ENCODE data around the gene PORCN. TPM values are rescaled to one million over a fixed set of nuclear protein-coding genes. Genes with fewer than 3 reads are reported as not detected.

PORCN gene
- total RNA-seq, 1 donor = 13.6 TPM

- Histone ChIP-seq H3K27me3 (ENCODE audit: insufficient read depth, low read length) (no peaks in the 10 kb centered on the region), H3K9me3 (ENCODE audit: low read depth, low read length) (no peaks in the 10 kb centered on the region), H3K4me3 (ENCODE audit: low read length) (no peak overlapping the region), H3K4me1 (ENCODE audit: insufficient read depth, low read length) (peaks cover 35% of the 10 kb centered on the region)
Observed at GRCh38 chrX:48472851-48473703, 35.7 kb upstream of the PORCN start.

GRCh38 chrX:48473704-48473990 is 35.1 kb upstream of the PORCN start:
- H3K4me1 ChIP-seq (ENCODE audit: insufficient read depth, low read length) = peaks cover 32% of the 10 kb centered on the region
- no peak overlapping the region for H3K4me3 ChIP-seq (ENCODE audit: low read length)
- H3K27me3 ChIP-seq (ENCODE audit: insufficient read depth, low read length) = no peaks in the 10 kb centered on the region
- no peaks in the 10 kb centered on the region for H3K9me3 ChIP-seq (ENCODE audit: low read depth, low read length)

- Histone ChIP-seq H3K4me1 (ENCODE audit: insufficient read depth, low read length) (peaks cover 27% of the 10 kb centered on the region), H3K9me3 (ENCODE audit: low read depth, low read length) (no peaks in the 10 kb centered on the region), H3K27me3 (ENCODE audit: insufficient read depth, low read length) (no peaks in the 10 kb centered on the region), H3K4me3 (ENCODE audit: low read length) (no peak overlapping the region)
Observed at GRCh38 chrX:48474127-48474526, 34.7 kb upstream of the PORCN start.

GRCh38 chrX:48474581-48474980 is 34.2 kb upstream of the PORCN start:
- Histone ChIP-seq H3K27me3 (ENCODE audit: insufficient read depth, low read length) (no peaks in the 10 kb centered on the region), H3K4me1 (ENCODE audit: insufficient read depth, low read length) (peaks cover 22% of the 10 kb centered on the region), H3K9me3 (ENCODE audit: low read depth, low read length) (no peaks in the 10 kb centered on the region), H3K4me3 (ENCODE audit: low read length) (no peak overlapping the region)

GRCh38 chrX:48475296-48475695 is 33.5 kb upstream of the PORCN start:
- no peaks in the 10 kb centered on the region for H3K9me3 ChIP-seq (ENCODE audit: low read depth, low read length)
- H3K4me3 ChIP-seq (ENCODE audit: low read length) = peak overlapping the region; percentile 65
- no peaks in the 10 kb centered on the region for H3K27me3 ChIP-seq (ENCODE audit: insufficient read depth, low read length)

GRCh38 chrX:48475774-48476577 is 32.8 kb upstream of the PORCN start, which contains the start of gene FTSJ1:
Gene FTSJ1, plus strand, starts transcription at chrX:48476199. Its CDS starts 1,849 bp downstream, at chrX:48478048.
- Histone ChIP-seq H3K4me1 (ENCODE audit: insufficient read depth, low read length) (peaks cover 20% of the 10 kb centered on the region), H3K27me3 (ENCODE audit: insufficient read depth, low read length) (no peaks in the 10 kb centered on the region), H3K9me3 (ENCODE audit: low read depth, low read length) (no peaks in the 10 kb centered on the region), H3K4me3 (ENCODE audit: low read length) (peak within 1 kb of the TSS; percentile 65)

More at GRCh38 chrX:48475296-48475695, 33.5 kb upstream of the PORCN start:
- H3K4me1 ChIP-seq (ENCODE audit: insufficient read depth, low read length) = peaks cover 20% of the 10 kb centered on the region

GRCh38 chrX:48476919-48477318 is 31.9 kb upstream of the PORCN start:
- H3K27me3 ChIP-seq (ENCODE audit: insufficient read depth, low read length) = no peaks in the 10 kb centered on the region
- peaks cover 20% of the 10 kb centered on the region for H3K4me1 ChIP-seq (ENCODE audit: insufficient read depth, low read length)
- H3K9me3 ChIP-seq (ENCODE audit: low read depth, low read length) = no peaks in the 10 kb centered on the region
- peak overlapping the region; percentile 65 for H3K4me3 ChIP-seq (ENCODE audit: low read length)

GRCh38 chrX:48477960-48478755 is 30.6 kb upstream of the PORCN start:
- Histone ChIP-seq H3K4me3 (ENCODE audit: low read length) (no peak overlapping the region), H3K4me1 (ENCODE audit: insufficient read depth, low read length) (peaks cover 20% of the 10 kb centered on the region), H3K9me3 (ENCODE audit: low read depth, low read length) (no peaks in the 10 kb centered on the region), H3K27me3 (ENCODE audit: insufficient read depth, low read length) (no peaks in the 10 kb centered on the region)

- Histone ChIP-seq H3K27me3 (ENCODE audit: insufficient read depth, low read length) (no peaks in the 10 kb centered on the region), H3K9me3 (ENCODE audit: low read depth, low read length) (no peaks in the 10 kb centered on the region), H3K4me3 (ENCODE audit: low read length) (no peak overlapping the region), H3K4me1 (ENCODE audit: insufficient read depth, low read length) (peaks cover 20% of the 10 kb centered on the region)
Observed at GRCh38 chrX:48478806-48479205, 30.0 kb upstream of the PORCN start.

- no peaks in the 10 kb centered on the region for H3K27me3 ChIP-seq (ENCODE audit: insufficient read depth, low read length)
- no peak overlapping the region for H3K4me3 ChIP-seq (ENCODE audit: low read length)
- no peaks in the 10 kb centered on the region for H3K9me3 ChIP-seq (ENCODE audit: low read depth, low read length)
- peaks cover 14% of the 10 kb centered on the region for H3K4me1 ChIP-seq (ENCODE audit: insufficient read depth, low read length)
Observed at GRCh38 chrX:48480142-48480541, 28.6 kb upstream of the PORCN start.

- H3K27me3 ChIP-seq (ENCODE audit: insufficient read depth, low read length) = no peaks in the 10 kb centered on the region
- peaks cover 14% of the 10 kb centered on the region for H3K4me1 ChIP-seq (ENCODE audit: insufficient read depth, low read length)
- no peak overlapping the region for H3K4me3 ChIP-seq (ENCODE audit: low read length)
- H3K9me3 ChIP-seq (ENCODE audit: low read depth, low read length) = no peaks in the 10 kb centered on the region
Observed at GRCh38 chrX:48480583-48480982, 28.2 kb upstream of the PORCN start.

GRCh38 chrX:48482526-48482925 is 26.3 kb upstream of the PORCN start:
- Histone ChIP-seq H3K27me3 (ENCODE audit: insufficient read depth, low read length) (no peaks in the 10 kb centered on the region), H3K4me3 (ENCODE audit: low read length) (no peak overlapping the region), H3K9me3 (ENCODE audit: low read depth, low read length) (no peaks in the 10 kb centered on the region), H3K4me1 (ENCODE audit: insufficient read depth, low read length) (peaks cover 5% of the 10 kb centered on the region)

- Histone ChIP-seq H3K27me3 (ENCODE audit: insufficient read depth, low read length) (no peaks in the 10 kb centered on the region), H3K4me1 (ENCODE audit: insufficient read depth, low read length) (peaks cover 4% of the 10 kb centered on the region), H3K4me3 (ENCODE audit: low read length) (no peak overlapping the region), H3K9me3 (ENCODE audit: low read depth, low read length) (no peaks in the 10 kb centered on the region)
Observed at GRCh38 chrX:48487362-48487798, 21.4 kb upstream of the PORCN start.

- H3K4me3 ChIP-seq (ENCODE audit: low read length) = no peak overlapping the region
- H3K9me3 ChIP-seq (ENCODE audit: low read depth, low read length) = no peaks in the 10 kb centered on the region
- H3K4me1 ChIP-seq (ENCODE audit: insufficient read depth, low read length) = peaks cover 4% of the 10 kb centered on the region
- H3K27me3 ChIP-seq (ENCODE audit: insufficient read depth, low read length) = no peaks in the 10 kb centered on the region
Observed at GRCh38 chrX:48488034-48488433, 20.8 kb upstream of the PORCN start.

- Histone ChIP-seq H3K4me3 (ENCODE audit: low read length) (no peak overlapping the region), H3K4me1 (ENCODE audit: insufficient read depth, low read length) (peaks cover 4% of the 10 kb centered on the region), H3K27me3 (ENCODE audit: insufficient read depth, low read length) (no peaks in the 10 kb centered on the region), H3K9me3 (ENCODE audit: low read depth, low read length) (no peaks in the 10 kb centered on the region)
Observed at GRCh38 chrX:48489296-48489695, 19.5 kb upstream of the PORCN start.

All from mononuclear cell (primary cell).